Measurements from ENCODE around the gene AHRR.
"Not testable (repeated sequence)": the region's sequence is repeated elsewhere in the genome, so short reads cannot be mapped to it uniquely, and the experiment has no call there.

Gene AHRR

DNA sequence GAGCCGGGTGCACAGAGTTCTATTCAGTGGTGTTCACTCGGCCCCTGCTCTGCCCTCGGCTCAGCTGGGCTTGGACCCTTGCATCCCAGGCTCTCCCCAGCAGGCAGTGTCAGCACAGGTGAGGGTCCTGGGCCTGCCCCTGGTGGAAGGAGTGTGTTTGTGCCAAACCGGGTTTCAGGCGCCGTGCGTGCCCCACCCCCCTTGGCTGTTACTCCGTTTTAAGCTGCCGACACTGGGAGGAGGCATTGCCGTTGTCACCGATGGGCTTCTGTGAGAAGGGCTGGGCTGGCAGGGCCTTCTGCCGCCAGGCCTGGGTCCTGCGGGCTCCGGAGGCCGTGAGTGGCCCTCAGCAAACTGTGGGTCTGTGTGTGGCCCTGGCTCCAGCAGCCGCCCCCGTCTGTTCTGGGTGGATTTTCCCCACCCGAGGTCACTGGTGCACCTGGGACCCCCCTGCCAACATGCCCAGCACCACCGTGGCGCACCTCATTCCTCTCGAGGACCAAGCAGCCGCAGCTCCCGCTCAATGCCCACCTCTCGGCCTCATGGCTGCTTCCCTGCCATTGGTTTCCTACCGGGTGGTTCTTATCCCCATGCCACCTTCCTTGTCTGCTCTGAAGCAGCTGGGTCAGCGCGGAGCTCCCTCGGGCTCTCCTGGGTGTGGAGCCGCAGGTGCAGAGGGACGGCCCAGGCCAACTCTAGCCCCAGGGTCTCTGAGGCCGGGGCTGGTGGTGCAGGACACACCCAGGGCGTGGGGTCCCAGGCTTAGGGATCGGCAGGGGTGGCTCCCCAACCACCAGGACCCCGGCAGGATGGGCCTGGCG lies 77.2 kb downstream of the AHRR start:
- DNase-seq = no peak

DNA sequence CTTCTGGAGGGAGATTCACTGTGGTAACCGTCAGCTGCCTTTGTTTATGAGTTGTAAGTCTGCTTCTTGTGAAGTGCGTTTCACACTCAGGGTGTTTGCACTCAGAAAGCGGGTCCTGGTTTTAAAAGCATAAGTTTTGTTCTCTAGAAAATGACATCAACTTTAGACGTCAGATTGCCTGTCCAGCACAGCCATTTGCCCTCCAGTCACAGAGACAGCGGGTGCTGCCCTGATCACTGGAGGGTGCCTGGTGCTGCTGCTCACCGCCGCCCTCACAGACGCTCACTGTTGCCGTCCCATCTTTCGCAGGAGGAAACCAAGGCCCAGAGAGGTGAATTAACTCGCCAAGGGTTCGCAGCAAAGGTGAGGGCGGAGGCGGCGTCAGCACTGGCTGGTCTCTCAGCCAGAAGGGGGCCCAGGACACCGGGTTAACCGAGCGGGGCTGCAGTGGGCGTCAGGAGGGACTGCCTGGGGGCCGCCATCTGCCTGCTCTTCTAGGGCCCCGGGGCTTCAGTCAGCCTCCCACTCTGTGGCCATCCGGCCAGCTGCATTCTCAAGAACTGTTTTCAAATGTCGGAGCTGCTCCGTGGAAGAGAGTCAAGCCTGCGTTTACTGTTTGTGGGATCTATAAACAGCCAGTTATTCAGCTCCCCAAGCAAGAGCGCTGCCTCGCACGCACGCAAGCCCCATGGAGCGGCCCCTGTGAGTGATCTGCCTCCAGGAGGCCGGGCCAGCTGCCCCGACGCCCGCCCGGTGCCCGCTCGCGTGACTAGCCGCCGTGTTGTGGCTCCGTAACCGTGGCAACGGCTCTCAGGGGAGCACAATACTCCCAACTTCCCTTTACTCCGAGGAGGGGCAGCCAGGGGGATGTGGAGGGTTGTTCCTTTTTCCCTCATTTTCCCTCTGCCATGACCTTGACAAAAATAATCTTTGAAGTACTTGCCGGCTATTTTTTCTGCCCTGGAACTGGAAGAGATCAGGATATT lies 78.1 kb downstream of the AHRR start:
- DNase-seq = peak; percentile 41

DNA sequence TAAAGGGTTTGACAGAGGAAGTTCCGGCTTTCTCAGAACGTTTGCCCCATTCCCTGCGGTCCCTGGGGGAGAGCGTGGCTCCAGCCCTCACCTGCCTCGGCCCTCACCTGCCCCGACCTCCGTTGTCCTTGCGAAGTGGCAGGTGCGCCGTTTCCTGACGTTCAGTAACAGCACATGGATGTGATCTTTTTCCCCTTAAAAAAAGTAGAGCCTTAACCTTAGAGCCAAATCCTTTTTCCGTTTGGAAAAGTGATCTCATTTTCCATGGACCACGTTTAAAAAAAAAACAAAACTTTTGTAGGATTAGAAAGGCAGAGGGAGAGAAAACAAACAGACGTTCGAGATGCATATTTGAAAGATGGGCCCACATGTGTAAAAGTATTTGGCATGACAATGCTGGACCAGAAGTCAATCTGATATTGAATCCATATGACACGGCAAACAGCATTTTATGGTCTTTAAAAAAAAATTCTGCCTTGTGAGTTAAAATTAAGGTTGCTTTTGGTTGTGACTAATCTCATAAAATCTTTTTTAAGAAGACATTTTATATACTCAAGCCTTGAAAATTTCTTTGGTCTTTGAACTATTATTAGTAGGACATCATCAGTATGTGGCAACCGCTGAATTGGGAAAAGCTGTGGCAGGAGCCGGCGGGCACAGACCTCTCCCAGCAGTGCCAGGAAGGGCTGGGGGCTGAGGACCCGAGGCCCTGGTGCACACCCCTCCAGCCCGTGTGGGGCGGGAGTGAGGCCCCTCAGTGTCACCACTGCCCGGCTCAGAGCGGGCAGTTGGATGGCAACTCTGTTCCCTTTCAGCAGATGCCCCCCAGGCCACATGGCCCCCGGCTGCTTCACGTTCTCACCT lies 79.0 kb downstream of the AHRR start:
- DNase-seq = no peak

DNA sequence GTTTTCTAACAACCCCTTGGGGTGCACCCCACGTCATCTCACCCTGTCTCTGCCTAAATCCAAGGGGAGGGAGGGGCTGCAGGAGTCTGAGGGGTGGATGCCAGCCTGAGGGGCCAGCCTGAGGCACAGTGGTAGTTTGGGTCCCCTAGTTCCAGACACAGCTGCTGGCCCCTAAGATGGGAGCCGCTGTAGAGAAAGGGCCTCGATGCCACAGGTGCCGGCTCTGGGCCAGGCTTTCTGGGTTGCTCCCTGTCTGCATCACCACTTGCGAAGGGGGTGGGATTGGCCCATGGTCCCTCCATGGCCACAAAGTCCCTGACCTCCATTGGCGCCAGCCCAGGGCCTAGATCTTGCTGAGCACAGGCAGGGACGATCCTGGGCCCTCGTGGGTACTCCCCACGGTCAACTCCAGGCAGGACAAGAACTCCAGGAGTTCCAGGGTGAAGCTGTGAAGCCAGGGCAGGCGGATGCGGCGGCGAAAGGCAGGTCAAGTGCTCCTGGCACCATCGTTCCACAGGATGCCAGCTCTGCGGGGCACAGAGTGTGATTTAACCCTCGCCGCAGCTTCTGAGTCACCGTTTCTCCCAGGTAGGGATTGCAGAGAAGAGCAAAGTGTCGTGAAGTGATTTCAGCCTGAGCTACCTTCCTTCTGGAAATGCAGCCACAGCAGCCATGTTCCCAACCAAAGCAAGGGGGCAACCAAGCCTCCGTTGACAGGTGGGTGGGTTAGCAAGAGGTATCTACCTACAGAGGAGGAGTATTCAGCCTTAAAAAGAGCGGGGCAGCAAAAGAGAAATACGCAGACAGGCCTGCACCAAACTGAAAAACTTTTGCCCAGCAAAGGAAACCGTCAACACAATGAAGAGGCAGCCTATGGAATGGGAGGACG lies 79.9 kb downstream of the AHRR start:
- no peak for DNase-seq

DNA sequence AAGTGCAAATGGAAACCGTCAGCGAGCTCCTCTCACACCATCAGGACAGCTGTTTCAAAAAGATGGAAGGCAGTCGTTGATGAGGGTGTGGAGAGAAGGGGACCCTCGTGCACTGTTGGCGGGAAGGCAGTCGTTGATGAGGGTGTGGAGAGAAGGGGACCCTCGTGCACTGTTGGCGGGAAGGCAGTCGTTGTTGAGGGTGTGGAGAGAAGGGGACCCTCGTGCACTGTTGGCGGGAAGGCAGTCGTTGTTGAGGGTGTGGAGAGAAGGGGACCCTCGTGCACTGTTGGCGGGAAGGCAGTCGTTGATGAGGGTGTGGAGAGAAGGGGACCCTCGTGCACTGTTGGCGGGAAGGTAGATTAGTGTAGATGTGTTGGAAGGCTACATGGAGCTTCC lies 80.7 kb downstream of the AHRR start:
- not testable (repeated sequence) for DNase-seq

DNA sequence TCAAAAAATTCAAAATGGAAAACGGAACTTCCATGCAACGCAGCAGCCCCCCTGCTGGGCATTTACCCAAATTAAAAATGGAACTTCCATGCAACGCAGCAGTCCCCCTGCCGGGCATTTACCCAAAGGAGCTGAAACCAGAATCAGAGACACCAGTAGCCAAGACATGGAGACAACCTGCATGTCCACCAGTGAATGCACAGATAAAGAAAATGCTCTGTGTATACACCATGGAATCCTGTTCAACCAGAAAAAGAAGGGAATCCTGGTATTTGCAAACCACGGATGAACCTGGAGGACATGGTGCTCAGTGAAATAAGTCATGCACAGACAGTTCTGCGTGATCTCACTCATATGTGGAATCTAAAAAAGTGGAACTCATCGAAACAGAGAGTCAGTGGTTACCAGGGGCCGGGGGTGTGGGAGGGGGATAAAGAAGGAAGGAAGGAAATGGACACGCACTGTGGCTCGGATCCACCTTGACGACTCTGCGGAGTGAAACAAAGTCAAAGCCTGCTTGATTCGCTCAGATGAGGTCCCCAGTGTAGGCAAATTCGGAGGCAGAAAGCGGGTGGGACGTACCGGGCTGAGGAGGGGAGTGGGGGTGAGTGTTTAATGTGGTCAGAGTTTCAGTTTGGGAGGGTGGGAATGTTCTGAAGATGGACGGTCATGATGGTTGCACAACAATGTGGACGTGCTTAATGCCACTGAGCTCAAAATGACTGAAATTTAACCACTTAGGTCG lies 81.3 kb downstream of the AHRR start:
- peak; percentile 24 for DNase-seq

DNA sequence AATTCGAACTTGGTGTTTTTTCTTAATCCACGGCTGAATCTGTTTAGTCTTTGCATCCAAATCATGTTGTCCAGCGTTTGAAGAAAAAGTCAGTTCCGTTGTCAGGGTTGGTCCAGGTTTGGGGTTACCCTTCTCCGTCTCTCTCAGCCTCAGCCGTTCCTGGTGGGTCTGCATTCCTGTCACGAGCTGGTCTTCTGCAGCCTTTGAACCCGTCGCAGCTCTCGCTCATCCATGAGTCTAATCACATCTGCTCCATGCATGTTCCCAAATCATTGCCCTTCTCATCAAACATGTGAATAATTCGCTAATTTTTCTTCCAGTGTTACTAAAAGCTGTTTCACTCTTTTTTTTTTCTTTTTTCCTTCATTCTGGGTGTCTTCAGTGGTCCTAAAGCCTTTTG lies 82.5 kb downstream of the AHRR start:
- DNase-seq = no peak

DNA sequence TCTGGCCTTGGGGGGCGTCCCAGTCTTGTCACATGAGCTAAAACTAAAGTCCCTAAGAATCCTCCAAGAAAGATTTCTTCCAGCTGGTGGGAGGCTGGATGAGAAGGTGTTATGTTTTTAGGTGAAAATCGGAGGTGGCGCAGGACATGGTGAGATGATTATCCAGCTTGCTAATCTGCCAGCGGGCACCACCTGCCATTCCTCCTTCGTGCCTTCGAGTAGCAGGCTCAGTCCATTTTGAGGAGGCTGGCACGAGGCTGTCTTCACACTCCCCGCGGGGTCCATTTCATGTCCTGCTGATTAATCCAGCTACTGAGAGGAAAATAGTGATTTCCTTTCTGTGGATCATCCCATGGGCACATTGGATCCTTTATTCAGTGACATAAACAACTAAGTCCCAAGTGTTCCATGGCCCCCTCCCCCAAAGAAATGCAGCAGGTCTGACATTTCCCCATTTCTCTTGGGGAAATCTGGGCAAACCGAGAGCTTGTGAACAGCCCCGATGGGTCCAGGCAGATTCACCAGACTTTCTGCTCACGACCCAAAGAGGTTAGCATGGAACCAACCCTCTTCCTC lies 83.2 kb downstream of the AHRR start:
- DNase-seq = no peak

DNA sequence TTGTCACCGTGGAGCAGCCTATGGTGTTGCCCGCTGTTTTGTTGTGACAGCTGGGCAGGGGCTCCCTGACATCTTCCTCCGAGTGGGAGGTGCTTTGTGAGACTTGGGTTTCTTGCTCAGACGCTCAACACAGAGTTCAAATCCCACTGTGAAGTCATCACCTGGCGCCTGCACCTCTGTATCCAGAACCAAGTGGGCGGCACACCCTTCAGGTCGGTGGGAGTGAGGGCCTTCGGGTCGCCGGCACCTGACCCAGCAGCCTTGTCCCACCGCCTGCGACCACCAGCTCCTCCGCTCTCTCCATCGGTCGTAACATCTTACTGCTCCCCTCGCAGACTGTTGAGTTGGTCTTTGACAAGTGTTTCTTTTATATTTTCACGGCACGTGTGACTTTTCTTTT lies 83.9 kb downstream of the AHRR start:
- no peak for DNase-seq

DNA sequence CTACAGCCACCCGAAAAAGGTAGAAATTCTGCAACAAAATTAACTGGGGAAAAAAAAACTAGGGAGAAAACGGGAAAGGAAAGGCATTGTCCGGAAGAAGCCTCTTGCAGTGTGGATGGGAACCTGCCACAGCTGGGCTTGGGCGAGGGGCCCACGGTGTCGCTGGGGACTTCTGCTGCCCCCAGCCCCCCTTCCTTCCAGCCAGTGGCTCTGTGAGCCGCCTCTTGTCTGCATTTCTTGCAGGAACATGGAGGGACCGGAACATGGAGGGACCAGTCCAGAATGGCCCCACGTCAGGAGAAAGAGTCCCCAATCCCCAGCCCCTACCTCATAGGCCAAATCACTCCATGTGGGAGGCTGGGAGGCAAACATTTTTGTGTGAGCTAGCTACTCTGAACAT lies 84.5 kb downstream of the AHRR start:
- no peak for DNase-seq

DNA sequence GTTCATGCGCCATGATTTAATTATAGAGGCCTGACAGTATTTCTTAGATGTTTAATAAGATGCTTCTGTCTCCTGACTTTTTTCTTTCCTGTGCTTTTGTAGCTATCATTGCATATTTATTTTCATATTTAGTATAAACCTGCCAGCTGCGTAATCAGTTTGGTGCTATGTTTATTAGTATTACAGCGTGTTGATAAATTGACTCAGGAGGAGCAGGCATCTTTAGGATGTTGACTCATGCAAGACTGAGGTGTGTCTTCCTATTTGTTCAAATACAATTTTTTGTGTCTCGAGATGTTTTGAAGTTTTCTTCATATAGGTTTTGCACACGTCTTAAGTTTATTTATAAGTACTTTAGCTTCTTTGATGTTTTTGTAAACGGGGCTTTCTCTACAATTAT lies 85.5 kb downstream of the AHRR start:
- no peak for DNase-seq

DNA sequence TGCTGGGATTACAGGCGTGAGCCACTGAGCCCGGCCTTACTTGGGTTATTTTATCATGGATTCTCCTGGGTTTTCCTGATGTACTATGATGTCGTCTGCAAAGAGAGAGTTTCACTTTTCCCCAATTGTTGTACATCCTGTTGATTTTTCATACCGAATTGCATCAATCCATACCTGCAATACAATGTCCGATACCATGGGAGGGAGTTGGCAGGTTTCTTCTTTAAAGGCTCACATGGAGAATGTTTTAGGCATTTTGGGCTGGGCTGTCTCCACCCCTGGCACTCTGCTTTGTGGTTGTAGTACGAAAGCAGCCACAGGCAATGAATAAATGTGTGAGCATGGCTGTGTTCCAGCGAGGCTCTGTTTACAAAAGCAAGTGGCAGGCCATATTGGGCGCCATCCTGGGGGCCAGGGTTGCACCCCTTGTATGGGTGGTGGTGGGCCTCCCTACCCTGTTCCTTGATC lies 86.3 kb downstream of the AHRR start:
- DNase-seq = no peak

DNA sequence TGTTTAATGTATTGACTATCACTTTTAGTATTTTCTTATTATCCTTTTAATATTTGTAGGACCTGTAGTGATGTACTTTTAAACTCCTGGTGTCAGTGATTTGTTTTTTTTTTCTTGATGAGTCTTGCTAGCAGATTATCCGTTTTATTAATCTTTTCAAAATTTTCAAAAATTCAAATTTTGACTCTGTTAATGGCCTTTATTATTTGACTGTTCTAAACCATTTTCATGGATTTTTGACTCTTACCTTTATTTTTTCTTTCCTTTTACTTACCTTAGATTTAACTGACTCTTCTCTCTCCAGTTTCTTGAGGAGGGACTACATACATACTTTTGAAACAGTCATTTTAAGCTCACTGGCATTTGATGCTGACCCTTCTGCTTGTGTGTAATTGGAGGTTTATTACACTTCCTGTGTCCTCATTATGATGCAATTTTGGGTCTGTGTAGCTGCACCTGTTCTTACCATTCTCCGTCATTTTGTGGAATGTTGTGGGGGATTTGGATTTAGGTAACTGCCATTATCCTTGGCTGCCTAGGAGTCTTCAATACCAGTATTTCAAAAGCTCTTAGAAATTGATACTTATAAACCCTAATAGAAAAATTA lies 89.5 kb downstream of the AHRR start:
- no peak for DNase-seq

DNA sequence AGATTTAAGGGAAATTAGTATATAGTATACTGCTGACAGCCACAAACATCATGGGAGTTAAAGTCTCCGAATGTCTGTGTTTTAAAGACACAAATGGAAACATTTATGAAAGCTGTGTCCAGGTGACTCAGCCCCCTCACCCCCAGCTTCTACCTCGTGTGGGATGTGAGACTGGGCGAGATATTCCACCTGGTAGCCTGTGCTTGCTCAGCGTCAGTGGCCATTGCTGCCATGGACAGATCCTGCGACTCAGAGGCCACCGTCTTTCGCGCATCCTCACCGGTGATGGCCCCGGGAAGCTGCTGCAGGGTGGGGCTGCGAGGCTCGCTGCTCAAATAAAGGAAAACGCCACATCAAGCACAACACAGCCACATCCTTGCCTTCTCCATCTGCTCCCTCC lies 90.2 kb downstream of the AHRR start:
- no peak for DNase-seq

DNA sequence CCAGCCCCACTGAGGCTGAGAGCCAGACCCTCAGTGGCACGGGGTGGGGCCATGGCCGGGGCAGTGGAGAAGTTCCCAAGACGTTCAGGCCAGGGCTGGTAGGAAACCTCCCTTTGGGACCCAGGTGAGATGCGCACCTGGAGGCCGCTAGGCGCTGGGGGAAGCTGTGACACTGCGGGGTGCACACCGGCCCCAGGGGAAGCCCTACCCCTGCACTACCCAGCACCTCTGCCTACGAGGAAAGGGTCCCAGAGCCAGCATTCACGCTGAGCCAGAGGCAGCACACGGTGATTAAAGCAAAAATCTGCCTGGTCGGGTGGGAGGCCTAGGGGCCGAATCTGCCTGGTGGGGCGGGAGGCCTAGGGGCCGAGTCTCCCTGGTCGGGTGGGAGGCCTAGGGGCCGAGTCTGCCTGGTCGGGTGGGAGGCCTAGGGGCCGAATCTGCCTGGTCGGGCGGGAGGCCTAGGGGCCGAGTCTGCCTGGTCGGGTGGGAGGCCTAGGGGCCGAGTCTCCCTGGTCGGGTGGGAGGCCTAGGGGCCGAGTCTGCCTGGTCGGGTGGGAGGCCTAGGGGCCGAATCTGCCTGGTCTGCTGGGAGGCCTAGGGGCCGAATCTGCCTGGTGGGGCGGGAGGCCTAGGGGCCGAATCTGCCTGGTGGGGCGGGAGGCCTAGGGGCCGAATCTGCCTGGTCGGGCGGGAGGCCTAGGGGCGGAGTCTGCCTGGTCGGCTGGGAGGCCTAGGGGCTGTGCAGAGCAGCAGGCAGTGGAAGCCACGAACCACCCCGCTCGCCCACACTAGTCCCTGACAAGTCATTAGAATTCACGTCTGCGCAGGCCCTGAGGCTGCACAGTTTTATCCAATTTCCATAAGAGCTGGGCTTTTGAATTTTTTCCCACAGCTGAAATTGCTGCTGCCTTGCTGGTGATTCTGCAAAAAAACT lies 93.7 kb downstream of the AHRR start:
- not testable (repeated sequence) for DNase-seq

DNA sequence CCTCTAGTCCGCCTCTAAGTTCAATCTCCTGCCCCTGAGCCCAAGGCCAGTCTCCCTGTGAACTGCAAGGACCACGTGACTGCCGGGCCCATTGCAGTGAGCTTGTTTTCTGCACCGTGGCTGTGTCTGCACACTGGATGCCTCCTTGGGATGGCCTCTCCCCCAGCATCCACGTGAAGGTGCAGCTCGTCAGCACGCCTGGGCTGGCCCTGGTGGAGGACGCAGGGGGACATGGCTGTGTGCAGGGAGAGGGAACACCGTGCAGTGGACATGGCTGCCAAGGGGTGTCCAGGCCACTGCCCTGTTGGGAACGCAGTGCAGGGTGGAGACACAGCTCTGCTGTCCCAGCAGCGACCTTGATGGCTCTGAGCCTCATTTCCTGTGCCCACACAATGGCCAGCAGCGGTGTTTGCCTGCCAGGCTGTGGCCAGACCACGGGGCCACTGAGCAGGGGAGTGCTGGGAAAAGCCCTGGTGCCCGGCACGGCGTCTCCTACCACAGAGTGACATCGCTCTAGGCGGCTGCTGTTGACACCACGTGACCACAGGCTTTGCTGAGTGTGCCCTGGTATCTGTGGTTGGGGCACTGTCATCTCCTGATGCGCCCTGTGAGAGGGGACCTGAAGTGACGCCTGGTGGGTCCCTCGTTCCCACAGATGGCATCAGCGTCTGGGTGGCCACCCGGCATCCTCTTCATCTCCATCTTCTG lies 94.6 kb downstream of the AHRR start:
- DNase-seq = no peak

DNA sequence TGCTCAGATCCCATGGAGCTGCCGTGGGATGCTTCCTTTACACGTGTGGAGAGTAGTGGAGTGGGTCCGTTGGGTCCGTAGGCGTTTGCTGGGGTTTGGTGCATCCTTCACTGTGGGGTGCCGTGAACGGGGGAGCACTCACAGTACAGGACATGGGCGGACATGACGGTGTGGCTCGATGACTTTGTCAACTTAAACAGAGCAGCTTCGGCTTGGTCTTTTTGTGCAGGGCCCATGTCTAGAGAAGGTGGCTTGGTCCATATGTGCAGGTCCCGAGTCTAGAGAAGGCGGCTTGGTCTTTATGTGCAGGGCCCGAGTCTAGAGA lies 95.1 kb downstream of the AHRR start:
- no peak for DNase-seq

Measured in GDM1 (cell line).